Glutamatergic neuron (in vitro differentiated cells): ENCODE data around the gene PXYLP1. TPM values are rescaled to one million over a fixed set of nuclear protein-coding genes. Genes with fewer than 3 reads are reported as not detected.

Experiments used
- DNase-seq: peaks from one replicate; pipeline ENCODE4 v3.0.0; 2022
- H3K27ac Mint-ChIP-seq: one replicate; pipeline ENCODE4 v1.8.0; 2020; ENCODE audit warnings: mild to moderate bottlenecking, mixed read lengths, inconsistent platforms; ENCODE audit not compliant: unreplicated experiment
- H3K27me3 Mint-ChIP-seq: one replicate; pipeline ENCODE4 v1.8.0; 2020; ENCODE audit warnings: mild to moderate bottlenecking, moderate library complexity, mixed read lengths, inconsistent platforms; ENCODE audit not compliant: unreplicated experiment
- H3K36me3 Mint-ChIP-seq: one replicate; pipeline ENCODE4 v1.8.0; 2020; ENCODE audit warnings: mild to moderate bottlenecking, mixed read lengths, inconsistent platforms; ENCODE audit not compliant: unreplicated experiment
- H3K4me1 Mint-ChIP-seq: one replicate; pipeline ENCODE4 v1.8.0; 2020; ENCODE audit warnings: mild to moderate bottlenecking, low read depth, mixed read lengths, inconsistent platforms; ENCODE audit not compliant: unreplicated experiment
- H3K4me3 Mint-ChIP-seq: one replicate; pipeline ENCODE4 v1.8.0; 2020; ENCODE audit warnings: mild to moderate bottlenecking, mixed read lengths, inconsistent platforms; ENCODE audit not compliant: unreplicated experiment
- H3K9me3 Mint-ChIP-seq: one replicate; pipeline ENCODE4 v1.8.0; 2020; ENCODE audit warnings: mild to moderate bottlenecking, moderate library complexity, mixed read lengths, inconsistent platforms; ENCODE audit not compliant: unreplicated experiment
- CTCF ChIP-seq: fragments of 200-600 bp; sonication (generic); IDR thresholded peaks from one replicate; pipeline ENCODE4 v1.5.0; 2021; ENCODE audit not compliant: partially characterized antibody, unreplicated experiment
- total RNA-seq: library from RNA; stranded (reverse); fragmentation: NEBNext Ultra II Directional; extraction: Animal tissue kit (Norgen Biotek cat#: 25700); gene quantifications from one replicate; pipeline ENCODE4 v1.2.1, GENCODE V29; 2021; ENCODE audit not compliant: unreplicated experiment

Gene PXYLP1
- total RNA-seq, 1 donor from 2014 or later, result 42.7 TPM

- Mint-ChIP-seq H3K4me3 (no peak overlapping the region), H3K27me3 (peaks cover 6% of the 10 kb centered on the region), H3K27ac (no peak overlapping the region), H3K4me1 (peaks cover 15% of the 10 kb centered on the region), H3K36me3 (peaks cover 5% of the 10 kb centered on the region), H3K9me3 (peaks cover 5% of the 10 kb centered on the region)
- TF ChIP-seq CTCF, result no peak
- no peak for DNase-seq
Measured at GRCh38 chr3:141269961-141270360, 38.3 kb downstream of the PXYLP1 start.

DNA sequence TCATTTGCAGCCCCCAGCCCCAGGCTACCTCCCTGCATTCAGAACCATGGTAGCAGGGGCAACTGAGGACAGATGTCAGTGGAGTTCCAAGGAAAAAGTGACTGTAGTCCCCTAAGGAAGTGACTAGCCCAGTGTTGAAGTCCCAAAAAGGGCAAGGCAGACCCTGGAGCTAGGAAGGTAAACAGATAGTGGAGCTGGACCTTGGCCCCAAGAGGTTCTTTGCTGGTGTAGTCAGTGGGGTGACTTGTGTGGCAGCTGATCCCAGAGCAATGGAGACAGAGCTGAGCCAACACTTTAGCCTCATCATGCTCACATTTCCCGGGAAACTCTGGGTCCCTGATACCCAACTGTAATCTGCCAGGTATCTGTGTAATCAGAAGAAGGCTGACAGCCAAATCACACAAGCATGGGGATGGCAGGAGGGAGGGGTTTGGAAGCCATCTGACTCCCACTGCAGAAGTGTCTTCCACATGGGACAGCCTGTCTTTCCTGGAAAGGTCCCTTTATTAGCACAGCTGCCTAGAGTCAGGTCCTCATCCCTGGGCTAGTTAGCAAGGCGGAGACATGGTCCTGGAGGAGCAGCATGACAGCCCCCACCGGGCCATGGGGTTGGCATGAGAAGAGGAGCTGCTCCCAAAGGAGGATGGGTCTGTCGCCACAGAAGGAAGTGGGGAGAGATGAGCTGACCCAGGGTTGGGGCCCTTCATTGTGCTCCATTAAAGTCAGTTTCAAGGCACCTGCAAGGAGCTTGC is 39.8 kb downstream of the PXYLP1 start:
- Mint-ChIP-seq H3K9me3 (peaks cover 3% of the 10 kb centered on the region), H3K4me3 (no peak overlapping the region), H3K36me3 (peaks cover 4% of the 10 kb centered on the region), H3K27ac (no peak overlapping the region), H3K27me3 (peaks cover 4% of the 10 kb centered on the region), H3K4me1 (peaks cover 15% of the 10 kb centered on the region)
- DNase-seq, result no peak
- TF ChIP-seq CTCF, result no peak

- no peak for TF ChIP-seq CTCF
- Mint-ChIP-seq H3K4me3 (no peak overlapping the region), H3K36me3 (peaks cover 4% of the 10 kb centered on the region), H3K4me1 (peaks cover 9% of the 10 kb centered on the region), H3K27me3 (peaks cover 4% of the 10 kb centered on the region), H3K9me3 (peaks cover 2% of the 10 kb centered on the region), H3K27ac (no peak overlapping the region)
- no peak for DNase-seq
Measured at GRCh38 chr3:141272906-141273662, 41.5 kb downstream of the PXYLP1 start.

DNA sequence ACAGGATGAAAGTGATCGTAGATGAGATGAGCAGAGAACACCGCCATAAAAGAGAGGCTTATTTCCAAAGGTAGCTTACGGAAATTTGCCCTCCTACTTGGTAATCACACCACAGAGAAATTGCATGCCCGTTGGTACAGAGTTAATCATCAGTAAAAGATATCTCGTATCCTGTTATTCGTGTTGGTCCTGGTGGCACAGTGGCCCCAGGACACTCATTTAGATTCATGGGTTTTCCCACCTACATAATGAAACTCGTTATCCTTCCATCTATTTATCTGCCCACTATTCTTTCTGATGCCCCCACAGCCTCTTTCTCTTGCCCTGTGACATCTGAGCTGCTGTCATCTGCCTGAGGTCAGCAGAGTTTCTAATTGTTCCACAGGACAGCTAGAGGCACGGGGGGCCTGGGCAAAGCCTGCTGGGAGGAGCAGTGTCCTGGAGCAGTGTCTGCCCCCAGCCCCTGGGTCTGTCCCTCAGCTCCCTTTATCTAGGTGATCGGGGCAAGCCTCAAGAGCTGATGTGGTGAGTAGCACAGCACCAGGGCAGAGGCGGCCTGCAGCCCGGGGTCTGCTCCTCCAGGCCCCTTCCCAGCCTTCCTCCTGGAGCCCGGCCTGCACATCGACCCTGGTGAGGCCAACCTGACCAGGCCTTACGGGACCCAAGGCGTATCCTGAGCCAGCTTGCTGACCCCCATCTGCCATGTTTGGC is 42.2 kb downstream of the PXYLP1 start:
- no peak overlapping the region for H3K4me3 Mint-ChIP-seq
- H3K27ac Mint-ChIP-seq, result no peak overlapping the region
- DNase-seq, result no peak
- peaks cover 2% of the 10 kb centered on the region for H3K27me3 Mint-ChIP-seq
- no peak for TF ChIP-seq CTCF
- peaks cover 2% of the 10 kb centered on the region for H3K9me3 Mint-ChIP-seq
- peaks cover 6% of the 10 kb centered on the region for H3K4me1 Mint-ChIP-seq
- H3K36me3 Mint-ChIP-seq, result peaks cover 4% of the 10 kb centered on the region
